ENCODE data around the gene C17orf67. TPM values are rescaled to one million over a fixed set of nuclear protein-coding genes. Genes with fewer than 3 reads are reported as not detected.

The C17orf67 gene
- total RNA-seq, 1 donor = 0.86 TPM

GRCh38 chr17:56803071-56803470, 30.6 kb downstream of the C17orf67 start:
- no peak overlapping the region for H3K4me3 ChIP-seq (ENCODE audit: low read depth, low read length)
- TF ChIP-seq CTCF (IDR thresholded peaks at IDR 0.05; ENCODE audit: insufficient read depth, low read depth, low read length) = no peak
- DNase-seq (ENCODE audit: low read depth) = no peak

- no peak for TF ChIP-seq CTCF (IDR thresholded peaks at IDR 0.05; ENCODE audit: insufficient read depth, low read depth, low read length)
- no peak overlapping the region for H3K4me3 ChIP-seq (ENCODE audit: low read depth, low read length)
- no peak for DNase-seq (ENCODE audit: low read depth)
Observed at GRCh38 chr17:56801459-56802178, 32.1 kb downstream of the C17orf67 start.

GRCh38 chr17:56798916-56799315, 34.8 kb downstream of the C17orf67 start:
- no peak for TF ChIP-seq CTCF (IDR thresholded peaks at IDR 0.05; ENCODE audit: insufficient read depth, low read depth, low read length)
- peak; percentile 48 for DNase-seq (ENCODE audit: low read depth)
- H3K4me3 ChIP-seq (ENCODE audit: low read depth, low read length) = no peak overlapping the region

- DNase-seq (ENCODE audit: low read depth) = no peak
- no peak overlapping the region for H3K4me3 ChIP-seq (ENCODE audit: low read depth, low read length)
- no peak for TF ChIP-seq CTCF (IDR thresholded peaks at IDR 0.05; ENCODE audit: insufficient read depth, low read depth, low read length)
Observed at GRCh38 chr17:56796536-56796935, 37.2 kb downstream of the C17orf67 start.

- DNase-seq (ENCODE audit: low read depth) = no peak
- TF ChIP-seq CTCF (IDR thresholded peaks at IDR 0.05; ENCODE audit: insufficient read depth, low read depth, low read length) = no peak
- no peak overlapping the region for H3K4me3 ChIP-seq (ENCODE audit: low read depth, low read length)
Observed at GRCh38 chr17:56795221-56795865, 38.4 kb downstream of the C17orf67 start.

GRCh38 chr17:56793957-56794356, 39.8 kb downstream of the C17orf67 start:
- peak; percentile 7 for DNase-seq (ENCODE audit: low read depth)
- no peak for TF ChIP-seq CTCF (IDR thresholded peaks at IDR 0.05; ENCODE audit: insufficient read depth, low read depth, low read length)
- H3K4me3 ChIP-seq (ENCODE audit: low read depth, low read length) = no peak overlapping the region

Measured in fibroblast of villous mesenchyme (primary cell).